NCI-H2171 treated with DMSO at 0.1 percent for 48 hours (cell line): ENCODE measurements around the gene CARD14.

Source experiments
- DNase-seq: peaks from one replicate; lab custom pipeline; 2025; lab: John Stamatoyannopoulos, UW

Gene CARD14

GRCh38 chr17:80210348-80211108 is 40.7 kb downstream of the CARD14 start:
- no peak for DNase-seq

GRCh38 chr17:80212109-80212508 is 42.3 kb downstream of the CARD14 start:
- DNase-seq, result no peak

- DNase-seq, result no peak
Observed at GRCh38 chr17:80212511-80212910, 42.7 kb downstream of the CARD14 start.

GRCh38 chr17:80212962-80213642 is 43.3 kb downstream of the CARD14 start:
- no peak for DNase-seq

- no peak for DNase-seq
Observed at GRCh38 chr17:80213643-80213975, 43.8 kb downstream of the CARD14 start.

GRCh38 chr17:80214012-80214877 is 44.4 kb downstream of the CARD14 start:
- no peak for DNase-seq

- no peak for DNase-seq
Observed at GRCh38 chr17:80214878-80215210, 45.0 kb downstream of the CARD14 start.

- DNase-seq, result no peak
Observed at GRCh38 chr17:80216473-80217456, 46.9 kb downstream of the CARD14 start.

GRCh38 chr17:80217703-80218362 is 48.0 kb downstream of the CARD14 start:
- DNase-seq, result no peak

GRCh38 chr17:80218391-80218790 is 48.6 kb downstream of the CARD14 start:
- DNase-seq, result no peak

- DNase-seq, result peak; percentile 70
Observed at GRCh38 chr17:80219013-80219762, 49.4 kb downstream of the CARD14 start.

- DNase-seq, result no peak
Observed at GRCh38 chr17:80219763-80220053, 49.9 kb downstream of the CARD14 start.

- DNase-seq, result peak; percentile 65
Observed at GRCh38 chr17:80220054-80220735, 50.4 kb downstream of the CARD14 start, which contains the start of the genes SGSH and SLC26A11. SGSH (minus strand) TSS chr17:80220333; CDS start chr17:80220313, 20 bp downstream. SLC26A11 (plus strand) TSS chr17:80220427; CDS start chr17:80221561, 1,134 bp downstream.

GRCh38 chr17:80220736-80221215 is 50.9 kb downstream of the CARD14 start:
- peak; percentile 18 for DNase-seq

GRCh38 chr17:80221351-80222105 is 51.7 kb downstream of the CARD14 start:
- DNase-seq, result no peak

GRCh38 chr17:80222376-80223141 is 52.7 kb downstream of the CARD14 start:
- DNase-seq, result no peak

- DNase-seq, result no peak
Observed at GRCh38 chr17:80223142-80223815, 53.4 kb downstream of the CARD14 start.
